Caco-2 (cell line): ENCODE results near the gene SPECC1L. TPM values are rescaled to one million over a fixed set of nuclear protein-coding genes. Genes with fewer than 3 reads are reported as not detected.

Experiments used
- BruUV-seq: library from RNA; stranded (reverse); fragments of 400-500 nt; replicated peaks from 2 replicates; lab custom pipeline; 2021; lab: Mats Ljungman, UMichigan
- CTCF ChIA-PET: fragments of 300-600 bp; sonication (Branson Sonifier 250); formaldehyde crosslinking; loops from one replicate; lab custom pipeline; 2022; ENCODE audit warnings: antibody characterized with exemption; lab: Charles Lee
- POLR2A ChIA-PET: fragments of 300-600 bp; sonication (Branson Sonifier 250); formaldehyde crosslinking; loops from one replicate; lab custom pipeline; 2022; ENCODE audit warnings: antibody characterized with exemption; lab: Charles Lee
- DNase-seq, 2 experiments: peaks; one replicate each; pipeline versions ENCODE4 v3.0.0 to v3.0.0-alpha.2; 2020 to 2022
- H3K27me3 ChIP-seq: replicated peaks from 2 replicates; pipeline ENCODE4 v1.6.0; 2011; ENCODE audit warnings: low read length; ENCODE audit not compliant: control insufficient read depth, insufficient read depth
- H3K36me3 ChIP-seq: 2 replicates; pipeline ENCODE4 v1.5.1; 2011; ENCODE audit warnings: low read length; ENCODE audit not compliant: control insufficient read depth, insufficient read depth
- H3K4me1 ChIP-seq: fragments of 250-450 bp; sonication (Bioruptor Pico); 2 replicates; pipeline ENCODE4 v1.5.1; 2020; ENCODE audit warnings: mild to moderate bottlenecking
- H3K4me3 ChIP-seq: 2 replicates; pipeline ENCODE4 v1.5.1; 2011; ENCODE audit warnings: low read depth, mild to moderate bottlenecking, control low read depth, low read length
- H3K9me3 ChIP-seq: fragments of 250-450 bp; sonication (Bioruptor Pico); 2 replicates; pipeline ENCODE4 v1.5.1; 2020; ENCODE audit warnings: mild to moderate bottlenecking, moderate library complexity
- H3K27ac Mint-ChIP-seq: one replicate; pipeline ENCODE4 v1.8.0; 2022; ENCODE audit warnings: mixed read lengths; ENCODE audit not compliant: unreplicated experiment
- H3K27me3 Mint-ChIP-seq: one replicate; pipeline ENCODE4 v1.8.0; 2022; ENCODE audit warnings: mixed read lengths; ENCODE audit not compliant: insufficient read depth, unreplicated experiment
- H3K36me3 Mint-ChIP-seq: one replicate; pipeline ENCODE4 v1.8.0; 2022; ENCODE audit warnings: mild to moderate bottlenecking, mixed read lengths; ENCODE audit not compliant: insufficient read depth, unreplicated experiment
- H3K4me1 Mint-ChIP-seq: one replicate; pipeline ENCODE4 v1.8.0; 2022; ENCODE audit warnings: low read depth, mixed read lengths; ENCODE audit not compliant: unreplicated experiment
- H3K4me3 Mint-ChIP-seq: one replicate; pipeline ENCODE4 v1.8.0; 2022; ENCODE audit warnings: mild to moderate bottlenecking, moderate library complexity, mixed read lengths; ENCODE audit not compliant: unreplicated experiment
- H3K9me3 Mint-ChIP-seq: one replicate; pipeline ENCODE4 v1.8.0; 2022; ENCODE audit warnings: mixed read lengths; ENCODE audit not compliant: unreplicated experiment
- intact Hi-C: fragments of 100-400 bp; cut with micrococcal nuclease; formaldehyde crosslinking; loops from one replicate; pipeline ENCODE4 v1.10.0; 2022; ENCODE audit not compliant: unreplicated experiment
- total RNA-seq: library from RNA; stranded (reverse); gene quantifications from 2 replicates; pipeline ENCODE4 v1.2.3, GENCODE V29; 2022
- TF ChIP-seq, protein P1 (sequence below), 2 experiments: fragments of 200-600 bp in 1 of 2; IDR thresholded peaks; 1 replicate in 1 of 2; 2 replicates in 1 of 2; pipeline versions ENCODE4 v1.5.1 to v1.8.0; 2011 to 2022; ENCODE audit warnings: antibody characterized with exemption in 1 of 2, control low read depth in 1 of 2, inconsistent platforms in 1 of 2, low read depth in 1 of 2, low read length in 1 of 2, mild to moderate bottlenecking in 1 of 2, moderate library complexity in 1 of 2; ENCODE audit not compliant: insufficient read depth in 1 of 2, severe bottlenecking in 1 of 2, unreplicated experiment in 1 of 2

The SPECC1L gene
- total RNA-seq, 1 experiment from 2014 or later, result 72.8 TPM

DNA sequence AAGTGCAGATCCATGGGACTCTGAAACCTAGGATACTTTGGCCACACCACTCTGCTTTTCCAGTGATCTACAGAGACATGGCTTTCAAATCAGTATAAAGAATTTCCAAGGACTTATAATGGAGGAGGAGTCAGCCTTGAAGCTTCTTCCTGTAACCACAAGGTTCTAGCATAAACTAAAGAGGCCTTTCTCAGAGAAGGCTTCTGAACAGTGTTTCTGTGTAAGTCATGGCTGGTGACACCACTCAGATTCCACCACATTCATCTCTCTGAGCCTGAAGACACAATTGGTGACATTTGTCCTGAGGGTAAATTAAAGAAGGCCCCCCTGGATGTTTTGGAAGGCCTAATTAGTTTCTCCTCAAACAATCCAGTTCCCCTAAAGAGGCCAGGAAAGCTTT lies 127.8 kb downstream of the SPECC1L start:
- ChIA-PET CTCF (no interaction called here), POLR2A (no interaction called here)
- Mint-ChIP-seq H3K9me3 (no peaks in the 10 kb centered on the region), H3K4me1 (peaks cover 11% of the 10 kb centered on the region), H3K27ac (no peak overlapping the region), H3K27me3 (no peaks in the 10 kb centered on the region), H3K4me3 (no peak overlapping the region), H3K36me3 (peaks cover 57% of the 10 kb centered on the region)
- no peaks in the 10 kb centered on the region for H3K27me3 ChIP-seq
- no peak overlapping the region for H3K4me3 ChIP-seq
- TF ChIP-seq, protein P1, sequence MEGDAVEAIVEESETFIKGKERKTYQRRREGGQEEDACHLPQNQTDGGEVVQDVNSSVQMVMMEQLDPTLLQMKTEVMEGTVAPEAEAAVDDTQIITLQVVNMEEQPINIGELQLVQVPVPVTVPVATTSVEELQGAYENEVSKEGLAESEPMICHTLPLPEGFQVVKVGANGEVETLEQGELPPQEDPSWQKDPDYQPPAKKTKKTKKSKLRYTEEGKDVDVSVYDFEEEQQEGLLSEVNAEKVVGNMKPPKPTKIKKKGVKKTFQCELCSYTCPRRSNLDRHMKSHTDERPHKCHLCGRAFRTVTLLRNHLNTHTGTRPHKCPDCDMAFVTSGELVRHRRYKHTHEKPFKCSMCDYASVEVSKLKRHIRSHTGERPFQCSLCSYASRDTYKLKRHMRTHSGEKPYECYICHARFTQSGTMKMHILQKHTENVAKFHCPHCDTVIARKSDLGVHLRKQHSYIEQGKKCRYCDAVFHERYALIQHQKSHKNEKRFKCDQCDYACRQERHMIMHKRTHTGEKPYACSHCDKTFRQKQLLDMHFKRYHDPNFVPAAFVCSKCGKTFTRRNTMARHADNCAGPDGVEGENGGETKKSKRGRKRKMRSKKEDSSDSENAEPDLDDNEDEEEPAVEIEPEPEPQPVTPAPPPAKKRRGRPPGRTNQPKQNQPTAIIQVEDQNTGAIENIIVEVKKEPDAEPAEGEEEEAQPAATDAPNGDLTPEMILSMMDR (IDR thresholded peaks at IDR 0.05; ENCODE audit: insufficient read depth in 1 of 2, low read depth in 1 of 2, low read length in 1 of 2, severe bottlenecking in 1 of 2, unreplicated experiment in 1 of 2), result no peak
- DNase-seq, result no peak
- no TSS peak for BruUV-seq
- H3K4me1 ChIP-seq, result no peaks in the 10 kb centered on the region
- no peaks in the 10 kb centered on the region for H3K9me3 ChIP-seq
- intact Hi-C loops, result no loop called here
- H3K36me3 ChIP-seq, result no peaks in the 10 kb centered on the region; the same call in 1 of the 2 replicates

DNA sequence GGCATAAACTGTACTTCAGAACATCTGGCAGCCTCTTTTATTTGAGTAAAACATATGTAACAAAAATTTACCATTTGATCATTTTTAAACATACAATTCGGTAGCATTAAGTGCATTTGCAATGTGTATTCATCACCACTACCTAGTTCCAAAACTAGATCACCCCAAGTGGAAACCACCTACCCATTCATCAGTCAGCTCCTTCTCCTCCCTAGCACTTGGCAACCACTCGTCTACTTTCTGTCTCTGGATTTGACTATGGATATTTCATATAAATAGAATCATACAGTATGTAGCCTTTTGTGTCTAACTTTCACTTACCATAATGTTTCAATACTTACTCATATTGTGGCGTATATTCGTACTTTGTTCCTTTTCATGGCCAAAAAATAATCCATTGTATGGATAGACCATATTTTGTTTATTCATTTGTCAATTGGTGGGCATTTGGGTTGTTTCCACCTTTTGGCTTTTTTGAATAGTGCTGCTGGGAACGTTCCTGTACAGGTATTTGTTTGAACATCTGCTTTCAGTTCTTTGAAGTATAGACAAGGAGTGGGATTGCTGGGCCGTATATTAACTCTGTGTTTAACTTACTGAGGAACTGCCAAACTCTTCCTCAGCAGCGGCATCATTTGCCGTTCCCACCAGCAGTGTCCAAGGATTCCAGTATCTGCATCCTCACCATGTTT lies 129.5 kb downstream of the SPECC1L start:
- Histone ChIP-seq H3K27me3 (no peaks in the 10 kb centered on the region), H3K4me3 (no peak overlapping the region), H3K36me3 (peaks cover 2% of the 10 kb centered on the region; the same call in 1 of the 2 replicates), H3K9me3 (no peaks in the 10 kb centered on the region), H3K4me1 (no peaks in the 10 kb centered on the region)
- Mint-ChIP-seq H3K27ac (peak overlapping the region; percentile 4), H3K36me3 (peaks cover 65% of the 10 kb centered on the region), H3K9me3 (no peaks in the 10 kb centered on the region), H3K27me3 (no peaks in the 10 kb centered on the region), H3K4me3 (no peak overlapping the region), H3K4me1 (peaks cover 11% of the 10 kb centered on the region)
- intact Hi-C loops, result no loop called here
- TF ChIP-seq, protein P1 (IDR thresholded peaks at IDR 0.05; ENCODE audit: insufficient read depth in 1 of 2, low read depth in 1 of 2, low read length in 1 of 2, severe bottlenecking in 1 of 2, unreplicated experiment in 1 of 2), result no peak
- CTCF ChIA-PET, result interaction anchor here (1.1 kb wide), 1 partner anchor 155 kb away, joined by 4 read pairs; no protein-coding TSS in a partner anchor
- POLR2A ChIA-PET, result no interaction called here
- DNase-seq, result no peak
- BruUV-seq, result no TSS peak

DNA sequence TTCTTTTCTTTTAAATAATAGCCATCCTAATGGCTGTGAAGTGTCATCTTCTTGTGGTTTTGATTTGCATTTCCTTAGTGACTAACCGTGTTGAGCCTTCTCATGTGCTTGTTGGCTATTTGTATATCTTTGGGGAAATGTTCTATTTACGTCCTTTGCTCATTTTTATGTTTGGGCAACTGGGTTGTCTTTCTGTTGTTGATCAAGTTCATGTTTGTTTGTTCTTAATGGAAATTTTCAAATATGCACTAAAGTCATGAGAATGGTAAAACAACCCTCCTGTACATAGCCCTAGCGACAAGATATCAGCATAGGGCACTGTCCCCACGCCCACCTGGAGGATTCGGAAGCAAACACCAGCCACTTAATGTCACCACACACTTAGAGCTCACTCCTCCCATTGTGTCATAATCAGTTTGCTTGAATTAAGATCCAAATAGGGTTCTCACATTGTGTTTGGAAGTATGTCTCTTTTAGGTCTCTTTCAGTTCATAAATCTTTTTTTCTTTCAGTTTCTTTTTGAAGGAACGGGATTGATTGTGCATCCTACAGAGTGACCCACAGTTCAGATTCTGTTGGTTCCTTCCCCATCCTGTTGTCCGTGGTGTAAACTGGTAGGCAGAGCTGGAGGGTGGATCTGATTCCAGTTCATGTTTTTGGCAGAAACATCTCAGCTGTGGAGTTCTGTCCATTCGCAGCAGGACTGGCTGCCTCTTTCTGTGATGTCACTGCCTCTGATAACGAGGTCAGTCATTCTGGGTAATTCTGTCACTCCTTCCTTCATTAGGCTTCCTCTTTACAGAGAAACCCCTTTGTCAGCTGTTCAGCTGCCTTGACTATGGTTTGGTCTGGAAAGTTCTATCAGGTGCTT lies 130.3 kb downstream of the SPECC1L start:
- Mint-ChIP-seq H3K27me3 (no peaks in the 10 kb centered on the region), H3K4me1 (peaks cover 11% of the 10 kb centered on the region), H3K9me3 (no peaks in the 10 kb centered on the region), H3K4me3 (no peak overlapping the region), H3K36me3 (peaks cover 65% of the 10 kb centered on the region), H3K27ac (no peak overlapping the region)
- CTCF ChIA-PET, result no interaction called here
- POLR2A ChIA-PET, result no interaction called here
- no peaks in the 10 kb centered on the region for H3K27me3 ChIP-seq
- TF ChIP-seq, protein P1 (IDR thresholded peaks at IDR 0.05; ENCODE audit: insufficient read depth in 1 of 2, low read depth in 1 of 2, low read length in 1 of 2, severe bottlenecking in 1 of 2, unreplicated experiment in 1 of 2), result no peak
- no peaks in the 10 kb centered on the region for H3K4me1 ChIP-seq
- no peaks in the 10 kb centered on the region for H3K9me3 ChIP-seq
- H3K36me3 ChIP-seq, result peaks cover 2% of the 10 kb centered on the region; the same call in 1 of the 2 replicates
- no TSS peak for BruUV-seq
- no peak overlapping the region for H3K4me3 ChIP-seq
- intact Hi-C loops, result no loop called here
- no peak for DNase-seq
